Adrenal gland (tissue), 12 donors: Measurements from ENCODE around the gene TRAFD1. TPM values are rescaled to one million over a fixed set of nuclear protein-coding genes. Genes with fewer than 3 reads are reported as not detected.
A peak's percentile ranks its signal among the peaks of the same experiment; 100 is the strongest.

ENCODE experiments used
- DNase-seq, 7 donors: peaks; one replicate each; pipeline ENCODE4 v3.0.0-alpha.2; 2019 to 2020
- H3K27ac ChIP-seq, 5 donors: fragments of 200-600 bp; sonication (generic) in 4 of 5; 1 replicate in 3 of 5; 2 replicates in 2 of 5; pipeline versions ENCODE4 v1.5.1 to v1.8.0; 2016 to 2020; ENCODE audit warnings: mild to moderate bottlenecking in 1 of 5
- H3K27me3 ChIP-seq: fragments of 200-600 bp; 2 replicates; pipeline ENCODE4 v1.8.0; 2021
- H3K36me3 ChIP-seq, 2 donors: fragments of 200-600 bp; replicated peaks in 1 of 2; 1 replicate in 1 of 2; 2 replicates in 1 of 2; pipeline versions ENCODE4 v1.5.1 to v1.8.0; 2018 to 2022
- H3K4me1 ChIP-seq, 2 donors: fragments of 200-600 bp; replicated peaks in 1 of 2; 1 replicate in 1 of 2; 2 replicates in 1 of 2; pipeline versions ENCODE4 v1.5.1 to v1.8.0; 2018 to 2021
- H3K4me3 ChIP-seq, 4 donors: fragments of 200-600 bp; sonication (generic) in 3 of 4; one replicate each; pipeline ENCODE4 v1.5.1; 2016 to 2018
- H3K9me3 ChIP-seq, 3 donors: fragments of 200-600 bp; sonication (generic) in 1 of 3; replicated peaks in 1 of 3; 1 replicate in 2 of 3; 2 replicates in 1 of 3; pipeline versions ENCODE4 v1.5.1 to v1.8.0; 2016 to 2021
- POLR2A ChIP-seq, 2 donors: fragments of 450-650 bp; IDR thresholded peaks; one replicate each; pipeline ENCODE4 v1.6.1; 2017; ENCODE audit warnings: antibody characterized with exemption in 2 of 2, mild to moderate bottlenecking in 2 of 2, moderate library complexity in 1 of 2
- WGBS, 4 donors: extraction: QIAGEN DNeasy Blood & Tissue Kit in 2 of 4; methylation state at CpG; one replicate each; pipeline versions ENCODE4 v1.1.5 to v1.1.7; 2013 to 2017; 5-methylcytosine and 5-hydroxymethylcytosine counted together
- intact Hi-C, 2 donors: fragments of 100-400 bp; cut with DNase I; formaldehyde crosslinking; loops; one replicate each; pipeline versions ENCODE4 v1.14.1 to v1.15.0; 2022 to 2023
- polyA plus RNA-seq, 3 donors: library from polyadenylated mRNA; stranded (reverse); fragments of 200-250 nt in 2 of 3; fragments of 350-450 nt in 1 of 3; fragmentation: Illumina TruSeq in 1 of 3; extraction: RNeasy Lipid Tissue Mini Kit (QIAGEN cat#74804) in 1 of 3; gene quantifications; one replicate each; pipeline ENCODE4 v1.2.3, GENCODE V29; 2013 to 2014
- total RNA-seq, 9 donors: library from RNA; depleted of rRNA in 4 of 9; stranded (reverse); fragments of >200 nt in 4 of 9; fragments of 120-200 nt in 1 of 9; fragmentation: NEBNext Ultra II Directional in 1 of 9; extraction: Animal tissue kit (Norgen Biotek cat#: 25700) in 1 of 9; gene quantifications; one replicate each; pipeline versions ENCODE4 v1.1.0 to v1.2.4, GENCODE V29; 2013 to 2023
- TF ChIP-seq, protein P1 (sequence below), 6 experiments: fragments of 450-650 bp in 4 of 6; fragments of 200-600 bp in 2 of 6; sonication (generic) in 1 of 6; IDR thresholded peaks; 1 replicate in 5 of 6; 2 replicates in 1 of 6; pipeline versions ENCODE4 v1.5.1 to v1.8.0; 2016 to 2021; ENCODE audit warnings: antibody characterized with exemption in 6 of 6, mild to moderate bottlenecking in 2 of 6, moderate library complexity in 1 of 6
- donor health status: healthy with polysubstance abuse.
- donor health status: Bipolar disorder and iron deficiency.
- donor health status: DM: yes; HTN: yes; CAD: no.
- donor health status: DM: no; HTN: no; CAD: no.
- donor health status: DM: no; HTN: no; CAD: no.
- donor health status: DM: yes; HTN: yes; CAD: no.

TRAFD1 gene
- total and polyA plus RNA-seq, 12 donors, result 11.4 to 45.9 (median 28.3) TPM

DNA sequence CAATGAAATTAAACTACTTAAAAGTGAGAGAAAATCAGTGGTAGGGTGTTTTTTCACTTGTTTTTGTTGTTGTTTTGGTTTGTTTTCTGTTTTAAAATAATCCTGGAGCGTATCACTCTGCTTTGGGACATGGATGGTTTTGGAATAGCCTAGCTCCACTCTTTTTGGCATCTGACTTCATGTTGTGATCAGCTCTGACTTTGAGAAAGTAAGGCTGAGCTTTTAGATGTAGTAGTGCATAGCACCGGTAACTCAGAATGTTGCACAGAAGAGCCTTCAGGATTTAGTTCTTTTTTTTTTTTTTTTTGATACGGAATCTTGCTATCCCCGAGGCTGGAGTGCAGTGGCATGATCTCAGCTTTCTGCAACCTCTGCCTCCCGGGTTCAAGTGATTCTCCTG is 8.1 kb downstream of the TRAFD1 start:
- TF ChIP-seq, protein P1, sequence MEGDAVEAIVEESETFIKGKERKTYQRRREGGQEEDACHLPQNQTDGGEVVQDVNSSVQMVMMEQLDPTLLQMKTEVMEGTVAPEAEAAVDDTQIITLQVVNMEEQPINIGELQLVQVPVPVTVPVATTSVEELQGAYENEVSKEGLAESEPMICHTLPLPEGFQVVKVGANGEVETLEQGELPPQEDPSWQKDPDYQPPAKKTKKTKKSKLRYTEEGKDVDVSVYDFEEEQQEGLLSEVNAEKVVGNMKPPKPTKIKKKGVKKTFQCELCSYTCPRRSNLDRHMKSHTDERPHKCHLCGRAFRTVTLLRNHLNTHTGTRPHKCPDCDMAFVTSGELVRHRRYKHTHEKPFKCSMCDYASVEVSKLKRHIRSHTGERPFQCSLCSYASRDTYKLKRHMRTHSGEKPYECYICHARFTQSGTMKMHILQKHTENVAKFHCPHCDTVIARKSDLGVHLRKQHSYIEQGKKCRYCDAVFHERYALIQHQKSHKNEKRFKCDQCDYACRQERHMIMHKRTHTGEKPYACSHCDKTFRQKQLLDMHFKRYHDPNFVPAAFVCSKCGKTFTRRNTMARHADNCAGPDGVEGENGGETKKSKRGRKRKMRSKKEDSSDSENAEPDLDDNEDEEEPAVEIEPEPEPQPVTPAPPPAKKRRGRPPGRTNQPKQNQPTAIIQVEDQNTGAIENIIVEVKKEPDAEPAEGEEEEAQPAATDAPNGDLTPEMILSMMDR (IDR thresholded peaks at IDR 0.05), result no peak
- no peak for TF ChIP-seq POLR2A (IDR thresholded peaks at IDR 0.05)
- Histone ChIP-seq H3K27ac (no peak overlapping the region), H3K4me3 (no peak overlapping the region), H3K9me3 (no peaks in the 10 kb centered on the region), H3K4me1 (peaks cover 17 to 31% of the 10 kb centered on the region in 2 donors), H3K36me3 (peaks cover 0 to 38% of the 10 kb centered on the region in 2 donors), H3K27me3 (no peaks in the 10 kb centered on the region)
- DNase-seq, result peak in 1 of 7 donors; percentile 11
- intact Hi-C loops, result no loop called here
- WGBS, 4 donors, result 89 to 95% (median 94%) methylated on average over 5 of the region's 5 CpGs

DNA sequence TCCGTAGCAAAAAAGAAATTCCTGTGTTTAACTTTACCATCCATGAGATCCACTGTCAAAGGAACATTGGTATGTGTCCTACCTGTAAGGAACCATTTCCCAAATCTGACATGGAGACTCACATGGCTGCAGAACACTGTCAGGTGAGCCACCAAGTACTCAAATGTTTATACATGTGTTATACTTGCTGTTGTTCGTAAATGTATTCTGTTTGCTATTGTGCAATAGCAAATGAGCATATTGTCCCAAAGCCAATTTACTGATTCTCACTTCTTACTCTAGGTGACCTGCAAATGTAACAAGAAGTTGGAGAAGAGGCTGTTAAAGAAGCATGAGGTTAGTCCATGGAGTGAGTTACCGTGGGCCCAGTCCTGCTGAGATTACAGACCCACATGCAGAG is 9.4 kb downstream of the TRAFD1 start:
- TF ChIP-seq, protein P1 (IDR thresholded peaks at IDR 0.05), result no peak
- no peak for TF ChIP-seq POLR2A (IDR thresholded peaks at IDR 0.05)
- DNase-seq, result peak in 1 of 7 donors; percentile 13
- H3K4me1 ChIP-seq, result peaks cover 16 to 24% of the 10 kb centered on the region in 2 donors
- H3K36me3 ChIP-seq, result peaks cover 0 to 52% of the 10 kb centered on the region in 2 donors
- H3K27me3 ChIP-seq, result no peaks in the 10 kb centered on the region
- H3K27ac ChIP-seq, result no peak overlapping the region
- H3K4me3 ChIP-seq, result no peak overlapping the region
- WGBS, 4 donors, result 80 to 95% (median 90%) methylated on average over 3 of the region's 3 CpGs
- intact Hi-C loops, result no loop called here
- no peaks in the 10 kb centered on the region for H3K9me3 ChIP-seq

DNA sequence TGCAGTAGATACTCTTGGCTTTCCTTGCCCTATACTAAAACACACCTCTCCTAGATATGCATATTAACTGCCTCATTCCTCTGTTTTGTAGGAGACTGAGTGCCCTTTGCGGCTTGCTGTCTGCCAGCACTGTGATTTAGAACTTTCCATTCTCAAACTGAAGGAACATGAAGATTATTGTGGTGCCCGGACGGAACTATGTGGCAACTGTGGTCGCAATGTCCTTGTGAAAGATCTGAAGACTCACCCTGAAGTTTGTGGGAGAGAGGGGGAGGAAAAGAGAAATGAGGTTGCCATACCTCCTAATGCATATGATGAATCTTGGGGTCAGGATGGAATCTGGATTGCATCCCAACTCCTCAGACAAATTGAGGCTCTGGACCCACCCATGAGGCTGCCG is 15.4 kb downstream of the TRAFD1 start:
- no peaks in the 10 kb centered on the region for H3K27me3 ChIP-seq
- H3K4me3 ChIP-seq, result no peak overlapping the region
- peaks cover 0 to 99% of the 10 kb centered on the region in 2 donors for H3K36me3 ChIP-seq
- intact Hi-C loops, result no loop called here
- no peaks in the 10 kb centered on the region for H3K9me3 ChIP-seq
- TF ChIP-seq POLR2A (IDR thresholded peaks at IDR 0.05), result no peak
- no peak overlapping the region for H3K27ac ChIP-seq
- DNase-seq, result peak in 3 of 7 donors; percentile 23 to 56 (median 27)
- no peaks in the 10 kb centered on the region for H3K4me1 ChIP-seq
- 73 to 94% (median 77%) methylated on average over 5 of the region's 5 CpGs for WGBS, 4 donors

DNA sequence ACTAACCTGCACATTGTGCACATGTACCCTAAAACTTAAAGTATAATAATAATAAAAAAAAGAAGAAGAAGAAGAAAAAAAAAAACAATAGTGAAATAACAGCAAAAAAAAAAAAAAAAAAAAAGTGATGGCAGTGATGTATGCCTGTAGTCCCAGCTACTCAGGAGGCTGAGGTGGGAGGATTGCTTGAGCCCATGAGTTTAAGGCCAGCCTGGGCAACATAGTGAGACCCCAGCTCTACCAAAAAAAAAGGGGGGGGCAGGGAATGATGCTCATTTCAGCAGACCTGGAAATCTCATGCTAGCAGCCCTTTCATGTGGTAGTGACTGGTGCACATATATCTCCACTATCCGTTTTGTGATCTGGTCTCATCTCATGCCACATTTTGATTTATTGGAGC is 20.8 kb downstream of the TRAFD1 start:
- TF ChIP-seq, protein P1 (IDR thresholded peaks at IDR 0.05), result no peak
- TF ChIP-seq POLR2A (IDR thresholded peaks at IDR 0.05), result no peak
- H3K36me3 ChIP-seq, result peaks cover 0 to 88% of the 10 kb centered on the region in 2 donors
- no peak overlapping the region for H3K27ac ChIP-seq
- no peaks in the 10 kb centered on the region for H3K27me3 ChIP-seq
- no peak overlapping the region for H3K4me3 ChIP-seq
- H3K9me3 ChIP-seq, result no peaks in the 10 kb centered on the region
- intact Hi-C loops, result no loop called here
- H3K4me1 ChIP-seq, result no peaks in the 10 kb centered on the region
- peak in 2 of 7 donors; percentile 2 to 14 for DNase-seq
- 50 to 69% (median 61%) methylated on average over 1 of the region's 1 CpG for WGBS, 4 donors

DNA sequence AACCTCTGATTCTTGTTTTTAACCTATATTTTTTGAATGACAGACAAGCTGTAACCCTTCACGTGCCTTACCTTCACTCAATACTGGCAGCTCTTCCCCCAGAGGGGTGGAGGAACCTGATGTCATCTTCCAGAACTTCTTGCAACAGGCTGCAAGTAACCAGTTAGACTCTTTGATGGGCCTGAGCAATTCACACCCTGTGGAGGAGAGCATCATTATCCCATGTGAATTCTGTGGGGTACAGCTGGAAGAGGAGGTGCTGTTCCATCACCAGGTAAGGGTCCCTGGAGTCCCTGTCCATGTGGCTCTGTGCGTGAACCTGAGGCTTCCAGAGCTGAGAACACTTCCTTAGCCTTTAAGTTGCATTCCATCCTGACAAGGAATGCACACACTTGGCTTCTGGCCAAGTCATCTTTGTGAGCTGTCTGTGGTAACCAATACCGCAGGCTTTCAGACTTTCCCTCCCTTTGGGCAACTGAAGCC is 22.7 kb downstream of the TRAFD1 start:
- H3K4me1 ChIP-seq, result no peaks in the 10 kb centered on the region
- intact Hi-C loops, result no loop called here
- no peaks in the 10 kb centered on the region for H3K9me3 ChIP-seq
- peak in 2 of 7 donors; percentile 21 to 49 for DNase-seq
- H3K27me3 ChIP-seq, result no peaks in the 10 kb centered on the region
- 76 to 87% (median 79%) methylated on average over 3 of the region's 3 CpGs for WGBS, 4 donors
- TF ChIP-seq, protein P1 (IDR thresholded peaks at IDR 0.05), result no peak
- TF ChIP-seq POLR2A (IDR thresholded peaks at IDR 0.05), result no peak
- H3K4me3 ChIP-seq, result no peak overlapping the region
- no peak overlapping the region for H3K27ac ChIP-seq
- H3K36me3 ChIP-seq, result peaks cover 0 to 88% of the 10 kb centered on the region in 2 donors
